T-helper 9 cell (primary cell): ENCODE measurements around the gene BTBD1.

Experiments used
- DNase-seq: peaks from one replicate; pipeline ENCODE4 v3.0.0-alpha.2; 2020

Gene BTBD1

GRCh38 chr15:82985688-82986441, 81.2 kb downstream of the BTBD1 start, which contains the start of gene RAMAC:
Gene RAMAC (plus strand): TSS chr15:82986210. CDS start chr15:82989019, 2,809 bp downstream.
- DNase-seq = peak; percentile 89

DNA sequence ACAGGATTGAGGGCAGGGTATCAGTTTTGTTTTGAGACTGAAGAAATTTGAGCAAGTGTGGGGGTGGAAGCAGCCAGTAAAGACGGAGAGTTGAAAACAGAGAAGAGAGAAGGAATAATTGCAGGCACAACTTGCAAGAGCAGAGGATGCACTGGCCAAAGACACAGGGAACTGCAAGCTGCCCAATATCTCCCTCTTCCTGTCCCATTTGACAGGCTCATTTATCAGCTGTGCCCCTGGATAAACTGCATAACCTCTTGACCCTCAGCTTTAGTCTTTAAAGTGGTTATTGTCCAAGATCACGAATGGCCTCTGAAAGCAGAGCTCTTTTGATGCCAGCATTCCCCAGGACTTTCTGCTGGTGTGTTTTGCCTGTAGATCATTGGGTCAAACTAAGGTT, 86.1 kb downstream of the BTBD1 start:
- no peak for DNase-seq

DNA sequence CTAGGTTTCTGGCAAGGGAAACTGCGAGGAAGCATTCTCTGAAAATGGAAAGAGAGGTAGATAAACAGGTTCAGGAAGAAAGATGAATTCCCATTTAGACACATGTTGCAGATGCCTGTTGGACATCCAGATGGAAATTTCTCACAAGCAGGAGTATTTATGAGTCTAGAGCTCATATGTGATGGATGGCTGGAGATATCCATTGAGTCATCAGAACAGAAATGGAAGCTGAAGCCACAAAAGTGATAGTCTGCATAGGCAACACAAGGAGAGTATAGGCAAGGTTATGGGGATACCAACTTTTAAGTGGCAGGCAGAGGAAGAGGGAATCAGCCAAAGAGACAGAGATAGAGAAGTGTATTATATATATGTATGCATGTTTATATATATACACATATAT, 87.3 kb downstream of the BTBD1 start:
- no peak for DNase-seq

- DNase-seq = no peak
These were observed 88.6 kb downstream of the BTBD1 start for GRCh38 chr15:82978438-82978837.

- no peak for DNase-seq
These were observed 90.0 kb downstream of the BTBD1 start for GRCh38 chr15:82977076-82977475.

- no peak for DNase-seq
These were observed 94.1 kb downstream of the BTBD1 start for GRCh38 chr15:82972990-82973389.

DNA sequence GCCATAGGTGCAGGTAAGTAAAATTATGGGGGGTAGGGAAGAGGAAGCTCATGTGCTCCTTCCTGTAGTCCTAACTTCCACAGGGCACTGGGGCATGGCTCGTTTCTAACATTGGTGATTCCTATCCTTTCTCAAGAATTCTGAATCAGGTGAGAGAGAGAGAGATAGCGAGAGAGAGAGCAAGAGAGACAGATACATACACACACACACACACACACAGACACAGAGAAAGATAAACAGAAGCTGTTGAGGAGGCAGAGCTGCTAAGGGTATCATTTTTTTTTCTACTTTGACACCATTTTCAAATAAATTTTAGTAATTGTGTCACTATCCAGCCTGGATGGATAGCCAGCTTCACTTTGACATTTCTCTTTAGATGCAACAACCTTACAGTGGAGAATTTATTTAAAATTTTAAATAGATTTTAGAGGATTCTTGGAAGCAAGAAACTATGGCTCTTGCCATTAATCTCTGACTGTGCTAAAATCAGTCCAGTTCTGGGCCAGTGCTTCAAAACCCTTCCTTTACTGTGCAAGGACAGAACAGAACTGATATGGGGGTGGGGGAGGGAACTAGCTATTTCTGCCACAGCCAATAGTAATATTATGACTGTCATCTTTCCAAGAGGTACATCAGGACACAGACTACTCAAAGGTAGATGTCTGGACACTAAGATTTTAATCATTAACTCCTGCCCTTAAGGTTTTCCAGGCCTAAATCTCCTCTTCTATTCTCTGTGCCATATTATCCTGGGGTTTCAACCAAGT, 95.7 kb downstream of the BTBD1 start:
- DNase-seq = no peak

DNA sequence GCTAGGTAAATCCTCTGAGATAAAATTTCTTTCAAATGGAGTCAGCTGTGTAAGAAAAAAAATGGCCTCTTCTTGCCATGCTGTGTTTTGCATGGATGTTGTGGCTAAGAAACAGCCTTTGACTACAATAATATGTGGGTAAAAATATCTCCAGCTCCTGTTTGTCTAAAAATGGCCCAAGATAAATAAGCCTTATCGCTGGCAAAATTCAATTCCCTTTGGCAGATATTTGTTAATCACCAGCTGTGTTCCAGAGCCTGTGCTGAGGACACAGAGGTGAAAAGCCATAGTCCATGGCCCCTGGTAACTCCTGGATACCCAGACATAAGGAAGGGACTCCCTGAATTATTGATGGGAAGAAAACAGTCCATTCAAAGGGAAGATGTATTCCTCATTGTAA, 96.4 kb downstream of the BTBD1 start:
- DNase-seq = no peak

GRCh38 chr15:82970078-82970686, 96.9 kb downstream of the BTBD1 start:
- DNase-seq = no peak

DNA sequence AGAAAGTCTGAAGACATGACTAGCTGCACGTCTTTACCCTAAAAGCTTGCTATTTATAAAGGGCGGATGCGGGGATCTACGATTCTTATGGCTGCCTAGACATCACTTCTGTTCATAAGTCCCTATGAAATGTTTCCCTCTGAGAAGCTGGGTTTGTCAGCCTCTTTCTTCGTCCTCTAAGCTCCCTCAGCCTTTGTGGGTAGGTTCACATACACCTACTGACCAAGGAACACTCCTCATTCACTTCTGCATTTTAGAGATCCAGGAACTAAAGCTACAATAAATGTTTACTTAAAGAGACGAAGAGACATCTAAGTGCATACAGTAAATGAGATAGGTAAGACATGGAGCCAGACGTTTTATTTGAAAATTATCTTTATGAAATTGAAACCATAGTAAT, 97.7 kb downstream of the BTBD1 start:
- no peak for DNase-seq

DNA sequence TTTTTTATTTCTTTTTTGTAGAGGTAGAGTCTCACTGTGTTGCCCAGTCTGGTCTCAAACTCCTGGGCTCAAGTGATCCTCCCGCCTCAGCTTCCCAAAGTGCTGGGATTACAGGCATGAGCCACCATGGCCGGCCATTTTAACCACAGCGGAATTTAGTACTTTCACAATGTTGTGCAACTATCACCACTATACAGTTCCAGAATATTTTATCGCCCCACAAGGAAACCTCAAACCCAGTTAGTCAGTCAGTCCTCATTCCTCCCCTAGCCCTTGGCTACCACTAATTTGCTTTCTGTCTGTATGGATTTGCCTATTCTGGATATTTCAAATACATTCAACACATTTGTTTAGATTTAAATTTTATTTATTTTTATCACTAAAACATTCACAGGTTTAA, 99.0 kb downstream of the BTBD1 start:
- no peak for DNase-seq

- no peak for DNase-seq
These were observed 100.4 kb downstream of the BTBD1 start for GRCh38 chr15:82966671-82967071.
